Measurements from ENCODE around the gene C8G. TPM values are rescaled to one million over a fixed set of nuclear protein-coding genes. Genes with fewer than 3 reads are reported as not detected.

Gene C8G
- total and polyA plus RNA-seq, 2 of the 8 experiments (the other 6 are each of a cell fraction or from before 2014, with no cell fraction given), result 0.62 to 0.80 TPM

- no peak overlapping the region for H2AFZ ChIP-seq (ENCODE audit: low read length)
- DNase-seq (ENCODE audit: low read depth in 1 of 2, low spot score in 2 of 2), result no peak
- H3K9me3 ChIP-seq (ENCODE audit: insufficient read depth in 2 of 2, low read depth in 1 of 2, low read length in 1 of 2), result no peaks in the 10 kb centered on the region
- 88% methylated on average over 11 of the region's 11 CpGs; no CpG with 5 or more reads in 1 of the 2 experiments for WGBS, 2 experiments (ENCODE audit: extremely low coverage in 1 of 2, insufficient coverage in 1 of 2, insufficient read length in 1 of 2, insufficient replicate concordance in 2 of 2, low coverage in 1 of 2, low lambda C conversion rate in 2 of 2, missing lambda C conversion rate in 1 of 2)
- peaks cover 0 to 5% of the 10 kb centered on the region in 2 experiments for H4K20me1 ChIP-seq (replicated peaks in 1 of 2; ENCODE audit: control insufficient read depth in 1 of 2, insufficient read depth in 2 of 2, low read length in 2 of 2)
- ChIA-PET POLR2A (ENCODE audit: partially characterized antibody) (no interaction called here), CTCF (ENCODE audit: partially characterized antibody) (interaction anchor here (0.6 kb wide), 2 partner anchors 37 to 125 kb away, joined by 3 read pairs; no protein-coding TSS in a partner anchor)
- H4K91ac ChIP-seq (replicated peaks; ENCODE audit: insufficient read length, low read length), result no peak overlapping the region
- H3K36me3 ChIP-seq (ENCODE audit: control insufficient read depth in 2 of 4, insufficient read depth in 4 of 4, low read length in 3 of 4), result peaks cover 22 to 43% (median 37%) of the 10 kb centered on the region in 4 experiments
- H3K9ac ChIP-seq (replicated peaks in 1 of 4; ENCODE audit: extremely low read depth in 1 of 4, low read depth in 3 of 4, low read length in 3 of 4), result no peak overlapping the region
- H3K4ac ChIP-seq (replicated peaks; ENCODE audit: insufficient read length, low read depth, low read length), result no peak overlapping the region
- no peak overlapping the region for H3K4me3 ChIP-seq (ENCODE audit: extremely low read depth in 1 of 4, insufficient read depth in 2 of 4, low read depth in 3 of 4, low read length in 4 of 4)
- H3K4me1 ChIP-seq (replicated peaks in 1 of 4; ENCODE audit: control insufficient read depth in 3 of 4, insufficient read depth in 4 of 4, low read length in 3 of 4), result no peaks in the 10 kb centered on the region
- H3K18ac ChIP-seq (ENCODE audit: extremely low read depth, low read length), result no peak overlapping the region
- peaks cover 5% of the 10 kb centered on the region; the same call in 1 of the 2 replicates for H3K79me1 ChIP-seq (ENCODE audit: low read depth, low read length)
- H3K56ac ChIP-seq (replicated peaks; ENCODE audit: insufficient read length, low read depth, low read length), result no peak overlapping the region
- H2BK15ac ChIP-seq (ENCODE audit: low read length), result no peak overlapping the region
- H3K27me3 ChIP-seq (replicated peaks in 1 of 4; ENCODE audit: control insufficient read depth in 3 of 4, extremely low read depth in 1 of 4, insufficient read depth in 3 of 4, low read length in 3 of 4), result no peaks in the 10 kb centered on the region
- H2BK20ac ChIP-seq (ENCODE audit: low read length), result no peak overlapping the region
- H4K5ac ChIP-seq (ENCODE audit: insufficient read length, low read depth, low read length), result no peak overlapping the region
- H3K23me2 ChIP-seq (ENCODE audit: low read depth, low read length), result no peaks in the 10 kb centered on the region
- no peak overlapping the region for H2AK5ac ChIP-seq (ENCODE audit: low read depth, low read length)
- no peak overlapping the region for H3K27ac ChIP-seq (ENCODE audit: low read depth, low read length)
- no peak for FAIRE-seq
- H3K79me2 ChIP-seq (ENCODE audit: control insufficient read depth in 1 of 2, insufficient read depth in 2 of 2, low read length in 2 of 2), result no peaks in the 10 kb centered on the region
- H2BK12ac ChIP-seq (ENCODE audit: low read depth, low read length), result no peak overlapping the region
- no peak overlapping the region; the same call in 1 of the 2 replicates for H4K8ac ChIP-seq (ENCODE audit: extremely low read depth, insufficient read depth, low read length)
- H3K14ac ChIP-seq (ENCODE audit: insufficient read length), result no peak overlapping the region
- no peak overlapping the region for H2BK5ac ChIP-seq (ENCODE audit: low read depth, low read length)
- H3K23ac ChIP-seq (ENCODE audit: insufficient read length), result no peak overlapping the region
- H3K4me2 ChIP-seq (ENCODE audit: insufficient read depth in 1 of 2, low read depth in 2 of 2, low read length in 2 of 2), result no peak overlapping the region
- no peak overlapping the region for H2BK120ac ChIP-seq (replicated peaks; ENCODE audit: low read depth, low read length)
- TF ChIP-seq SIRT6 (IDR thresholded peaks at IDR 0.05; ENCODE audit: low read length) (no peak), TEAD4 (IDR thresholded peaks at IDR 0.05; ENCODE audit: low read depth, low read length) (no peak), PHF8 (conservative IDR thresholded peaks at IDR 0.05; ENCODE audit: low read depth, low read length) (no peak), CBX5 (IDR thresholded peaks at IDR 0.05; ENCODE audit: low read depth, low read length) (no peak), HDAC2 (IDR thresholded peaks at IDR 0.05; ENCODE audit: borderline replicate concordance in 1 of 2, low read depth in 2 of 2, low read length in 2 of 2) (no peak), ATF3 (IDR thresholded peaks at IDR 0.05; ENCODE audit: insufficient read depth, low read depth, low read length) (no peak), TAF7 (optimal IDR thresholded peaks at IDR 0.05; ENCODE audit: borderline replicate concordance, low read depth, low read length) (no peak), RFX5 (IDR thresholded peaks at IDR 0.05; ENCODE audit: borderline replicate concordance, low read depth, low read length) (no peak), CHD2 (IDR thresholded peaks at IDR 0.05; ENCODE audit: low read length) (no peak), SIX5 (IDR thresholded peaks at IDR 0.05; ENCODE audit: low read depth, low read length) (no peak), TCF12 (IDR thresholded peaks at IDR 0.05; ENCODE audit: low read depth, low read length) (no peak), JUND (IDR thresholded peaks at IDR 0.05; ENCODE audit: low read length) (no peak), SUZ12 (IDR thresholded peaks at IDR 0.05; ENCODE audit: low read length) (no peak)
Observed at GRCh38 chr9:136921307-136921706, 23.7 kb upstream of the C8G start.
